ENCODE results near the gene SLC7A4.

DNA sequence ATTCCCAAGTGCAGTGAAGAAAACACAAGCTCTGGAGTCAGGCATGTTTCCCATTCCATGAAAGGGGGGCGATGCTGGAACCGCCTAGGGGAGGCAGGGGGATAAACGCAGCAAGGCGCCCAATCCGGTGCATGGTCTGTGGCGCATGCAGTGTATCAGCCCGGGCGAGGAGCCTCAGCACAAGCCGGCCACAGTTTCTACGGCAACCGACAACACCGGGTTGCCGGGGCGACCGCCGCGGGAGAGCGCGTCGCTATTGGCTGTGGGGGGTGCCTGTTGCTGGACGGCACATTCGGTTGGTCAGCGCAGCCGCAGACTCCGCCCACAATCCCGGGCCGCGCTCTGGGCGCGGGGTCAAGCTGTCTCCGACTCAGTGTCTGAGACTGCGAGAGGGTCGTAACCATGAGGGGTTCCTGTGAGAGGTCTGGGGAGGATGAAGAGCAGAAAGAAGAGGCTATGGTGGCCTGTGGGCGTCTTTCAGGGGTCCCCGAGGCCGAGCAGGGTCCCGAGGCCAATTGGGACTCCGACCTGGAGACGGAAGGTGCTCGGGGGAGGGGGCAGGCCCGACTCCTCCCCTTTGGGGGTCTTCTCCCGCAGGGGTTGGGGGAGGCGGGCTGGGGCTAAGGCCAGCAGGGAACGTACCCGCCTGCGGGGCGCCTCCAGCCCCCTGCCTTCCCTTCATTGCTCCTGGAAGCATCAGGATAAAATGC lies 13.4 kb upstream of the SLC7A4 start, which contains the start of gene LRRC74B:
- TF ChIP-seq EZH2 (IDR thresholded peaks at IDR 0.05) (no peak), POLR2AphosphoS5 (IDR thresholded peaks at IDR 0.05; ENCODE audit: borderline replicate concordance, low read depth, low read length) (no peak), FOXP2 (optimal IDR thresholded peaks at IDR 0.05; ENCODE audit: control extremely low read depth, extremely low read length, insufficient read depth) (no peak)

Measured in SK-N-MC (cell line).